ENCODE measurements around the gene INTS2.
"Not testable (repeated sequence)": the region's sequence is repeated elsewhere in the genome, so short reads cannot be mapped to it uniquely, and the experiment has no call there.

Gene INTS2

DNA sequence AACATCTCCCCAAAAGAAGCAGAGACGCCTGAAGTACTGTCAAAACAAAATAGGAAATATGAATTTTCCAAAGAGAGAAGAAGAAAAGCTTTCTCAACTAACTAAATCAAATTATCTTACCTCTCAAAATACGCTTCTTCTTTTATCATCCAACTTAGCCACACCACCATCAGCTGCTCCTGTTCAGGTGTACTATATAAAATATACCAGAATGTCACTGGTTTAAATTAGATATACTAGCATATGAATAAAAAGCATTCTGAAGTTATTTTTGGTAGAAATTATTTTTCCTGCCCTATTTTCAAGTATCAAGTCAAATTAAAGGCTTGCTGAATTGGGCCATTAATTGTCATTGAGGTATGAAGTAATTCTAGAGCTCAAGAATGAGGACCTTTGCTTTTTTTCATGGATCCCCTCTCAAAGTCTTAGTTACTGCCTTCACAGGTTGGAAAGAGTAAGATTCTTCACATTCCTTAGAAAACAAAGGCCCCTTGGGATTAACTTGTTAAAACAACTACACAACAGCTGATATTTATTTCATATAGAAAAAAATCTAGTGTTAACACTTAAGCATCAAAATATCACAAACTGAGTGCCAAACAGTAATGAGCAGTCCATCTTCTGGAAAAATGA is 30.1 kb downstream of the INTS2 start:
- TF ChIP-seq, protein P1, sequence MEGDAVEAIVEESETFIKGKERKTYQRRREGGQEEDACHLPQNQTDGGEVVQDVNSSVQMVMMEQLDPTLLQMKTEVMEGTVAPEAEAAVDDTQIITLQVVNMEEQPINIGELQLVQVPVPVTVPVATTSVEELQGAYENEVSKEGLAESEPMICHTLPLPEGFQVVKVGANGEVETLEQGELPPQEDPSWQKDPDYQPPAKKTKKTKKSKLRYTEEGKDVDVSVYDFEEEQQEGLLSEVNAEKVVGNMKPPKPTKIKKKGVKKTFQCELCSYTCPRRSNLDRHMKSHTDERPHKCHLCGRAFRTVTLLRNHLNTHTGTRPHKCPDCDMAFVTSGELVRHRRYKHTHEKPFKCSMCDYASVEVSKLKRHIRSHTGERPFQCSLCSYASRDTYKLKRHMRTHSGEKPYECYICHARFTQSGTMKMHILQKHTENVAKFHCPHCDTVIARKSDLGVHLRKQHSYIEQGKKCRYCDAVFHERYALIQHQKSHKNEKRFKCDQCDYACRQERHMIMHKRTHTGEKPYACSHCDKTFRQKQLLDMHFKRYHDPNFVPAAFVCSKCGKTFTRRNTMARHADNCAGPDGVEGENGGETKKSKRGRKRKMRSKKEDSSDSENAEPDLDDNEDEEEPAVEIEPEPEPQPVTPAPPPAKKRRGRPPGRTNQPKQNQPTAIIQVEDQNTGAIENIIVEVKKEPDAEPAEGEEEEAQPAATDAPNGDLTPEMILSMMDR (IDR thresholded peaks at IDR 0.05; ENCODE audit: low read depth, low read length, missing control alignments), result no peak
- DNase-seq (ENCODE audit: extremely low read depth, low read depth), result no peak
- H3K4me3 ChIP-seq (replicated peaks; ENCODE audit: low read depth, low read length), result no peak overlapping the region

DNA sequence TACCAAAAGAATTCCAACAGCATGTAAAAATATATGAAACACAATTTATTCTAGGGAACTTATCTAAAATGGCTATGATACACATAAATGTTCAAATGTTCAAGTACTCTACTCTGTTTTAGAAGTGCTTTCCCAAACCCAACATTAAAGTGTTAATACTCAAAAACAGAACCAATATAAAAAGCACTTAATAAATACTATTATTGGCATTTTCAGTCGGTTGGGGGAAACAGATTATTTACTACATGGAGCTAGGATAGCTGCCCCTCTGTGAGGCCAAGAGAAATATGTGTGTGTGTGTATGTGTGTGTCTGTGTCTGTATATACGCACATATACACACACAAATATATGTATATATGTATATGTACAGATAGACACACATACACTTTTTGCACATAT is 32.4 kb downstream of the INTS2 start:
- H3K4me3 ChIP-seq (replicated peaks; ENCODE audit: low read depth, low read length), result no peak overlapping the region
- DNase-seq (ENCODE audit: extremely low read depth, low read depth), result no peak
- TF ChIP-seq, protein P1 (IDR thresholded peaks at IDR 0.05; ENCODE audit: low read depth, low read length, missing control alignments), result no peak

DNA sequence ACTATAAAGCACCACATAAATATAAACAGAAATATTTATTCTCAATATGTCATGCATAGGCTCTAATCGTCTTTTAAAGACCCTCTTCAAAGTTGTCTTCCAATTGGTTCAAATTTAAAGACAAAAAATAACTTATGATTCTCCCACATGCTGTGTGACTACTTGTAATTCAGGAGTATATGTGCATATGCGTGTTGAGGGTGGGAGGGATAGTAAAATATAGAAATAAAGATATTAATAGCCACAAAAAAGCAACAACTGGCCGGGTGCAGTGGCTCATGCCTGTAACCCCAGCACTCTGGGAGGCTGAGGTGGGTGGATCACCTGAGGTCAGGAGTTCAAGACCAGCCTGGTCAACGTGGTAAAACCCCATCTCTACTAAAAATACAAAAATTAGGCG is 33.5 kb downstream of the INTS2 start:
- not testable (repeated sequence) for H3K4me3 ChIP-seq (replicated peaks; ENCODE audit: low read depth, low read length); DNase-seq (ENCODE audit: extremely low read depth, low read depth)

DNA sequence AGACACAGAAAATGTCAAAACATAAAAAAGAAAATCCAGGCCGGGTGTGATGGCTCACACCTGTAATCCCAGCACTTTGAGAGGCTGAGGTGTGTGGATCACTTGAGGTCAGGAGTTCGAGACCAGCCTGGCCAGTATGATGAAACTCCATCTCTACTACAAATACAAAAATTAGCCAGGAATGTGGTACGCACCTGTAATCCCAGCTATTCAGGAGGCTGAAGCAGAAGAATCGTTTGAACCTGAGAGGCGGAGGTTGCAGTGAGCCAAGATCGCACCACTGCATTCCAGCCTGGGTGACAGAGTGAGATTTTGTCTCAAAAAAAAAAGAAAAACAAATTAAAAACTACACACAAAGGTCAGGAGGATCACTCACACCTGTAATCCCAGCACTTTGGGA is 40.0 kb downstream of the INTS2 start:
- H3K4me3 ChIP-seq (replicated peaks; ENCODE audit: low read depth, low read length); DNase-seq (ENCODE audit: extremely low read depth, low read depth): not testable (repeated sequence)

DNA sequence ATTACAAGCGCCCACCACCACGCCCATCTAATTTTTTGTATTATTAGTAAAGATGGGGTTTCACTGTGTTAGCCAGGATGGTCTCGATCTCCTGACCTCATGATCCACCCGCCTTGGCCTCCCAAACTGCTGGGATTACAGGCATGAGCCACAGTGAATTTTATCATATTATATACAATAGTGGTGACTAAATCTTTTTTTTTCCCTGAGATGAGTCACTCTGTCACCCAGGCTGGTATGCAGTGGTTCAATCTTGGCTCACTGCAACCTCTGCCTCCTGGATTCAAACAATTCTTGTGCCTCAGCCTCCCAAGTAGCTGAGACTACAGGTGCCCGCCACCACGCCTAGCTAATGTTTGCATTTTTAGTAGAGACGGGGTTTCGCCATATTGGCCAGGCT is 41.9 kb downstream of the INTS2 start:
- DNase-seq (ENCODE audit: extremely low read depth, low read depth); H3K4me3 ChIP-seq (replicated peaks; ENCODE audit: low read depth, low read length): not testable (repeated sequence)

DNA sequence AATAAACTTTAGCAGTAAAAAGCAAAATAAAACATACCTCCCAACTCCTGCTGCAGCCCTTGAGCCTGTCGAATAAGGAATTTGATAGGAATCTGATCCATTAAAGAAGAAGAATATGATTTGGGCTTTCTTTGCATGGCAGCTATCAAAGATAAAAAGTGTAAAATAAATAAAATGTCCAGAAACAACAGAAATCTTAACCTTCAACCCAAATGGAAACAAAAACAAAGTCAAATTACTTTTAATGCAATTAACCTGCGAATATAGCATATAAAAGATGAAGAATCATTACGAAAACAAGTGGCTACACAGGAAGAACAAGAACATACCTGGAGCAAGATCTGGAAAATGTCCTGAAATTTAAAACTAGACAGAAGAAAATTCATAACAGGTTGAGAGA is 42.9 kb downstream of the INTS2 start:
- TF ChIP-seq, protein P1 (IDR thresholded peaks at IDR 0.05; ENCODE audit: low read depth, low read length, missing control alignments), result no peak
- no peak overlapping the region for H3K4me3 ChIP-seq (replicated peaks; ENCODE audit: low read depth, low read length)
- DNase-seq (ENCODE audit: extremely low read depth, low read depth), result no peak

DNA sequence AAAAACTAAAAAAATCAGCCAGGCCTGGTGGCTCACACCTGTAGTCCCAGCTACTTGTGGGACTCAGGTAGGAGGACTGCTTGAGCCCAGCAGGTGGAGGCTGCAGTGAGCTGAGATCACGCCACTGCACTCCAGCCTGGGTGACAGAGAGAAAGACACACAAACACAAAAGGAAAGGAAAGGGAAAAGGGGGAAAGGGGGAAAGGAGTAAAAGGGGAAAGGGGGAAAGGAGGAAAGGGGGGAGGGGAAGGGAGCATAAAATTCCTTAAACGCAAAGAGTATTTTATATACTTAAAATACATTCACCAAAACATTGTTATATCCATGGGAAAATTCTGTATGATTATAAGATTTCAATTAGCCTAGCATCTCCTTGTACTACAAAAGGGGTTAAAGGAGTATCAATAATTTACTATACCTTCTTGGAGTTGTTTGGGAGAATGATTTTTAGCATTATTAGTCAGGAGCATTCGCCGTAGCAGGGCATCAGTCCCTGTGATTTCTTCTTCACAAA is 47.1 kb downstream of the INTS2 start:
- DNase-seq (ENCODE audit: extremely low read depth, low read depth), result no peak
- TF ChIP-seq, protein P1 (IDR thresholded peaks at IDR 0.05; ENCODE audit: low read depth, low read length, missing control alignments), result no peak
- no peak overlapping the region for H3K4me3 ChIP-seq (replicated peaks; ENCODE audit: low read depth, low read length)

DNA sequence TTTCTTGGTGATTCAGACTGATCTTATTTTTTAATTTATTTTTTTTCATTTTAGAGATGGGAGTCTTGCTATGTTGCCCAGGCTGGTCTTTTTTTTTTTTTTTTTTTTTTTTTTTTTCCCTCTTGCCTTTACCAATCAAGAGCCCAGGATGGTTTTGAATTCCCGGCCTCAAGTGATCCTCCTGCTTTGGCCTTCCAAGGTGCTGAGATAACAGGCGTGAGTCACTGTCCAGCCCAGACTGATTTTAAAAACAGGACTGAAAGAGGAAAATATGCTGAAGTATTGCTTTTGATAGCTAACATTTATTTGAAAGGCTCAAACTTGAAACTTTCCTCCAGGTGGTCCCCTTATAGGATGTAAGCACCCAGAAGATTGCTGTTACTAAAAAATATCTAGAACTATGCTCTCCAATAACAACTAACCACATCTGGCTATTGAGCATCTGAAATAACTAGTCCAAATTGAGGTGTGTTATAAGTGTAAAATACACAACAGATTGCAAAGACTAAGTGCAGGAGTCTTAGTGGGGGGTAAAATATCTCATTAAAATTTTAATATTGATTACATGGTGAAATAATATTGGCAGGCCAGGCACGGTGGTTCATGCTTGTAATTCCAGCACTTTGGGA is 48.7 kb downstream of the INTS2 start:
- TF ChIP-seq, protein P1 (IDR thresholded peaks at IDR 0.05; ENCODE audit: low read depth, low read length, missing control alignments), result no peak
- H3K4me3 ChIP-seq (replicated peaks; ENCODE audit: low read depth, low read length), result no peak overlapping the region
- no peak for DNase-seq (ENCODE audit: extremely low read depth, low read depth)

Measured in HFF-Myc (cell line).